Omental fat pad (tissue), 4 donors: Measurements from ENCODE around the gene ADAD1. TPM values are rescaled to one million over a fixed set of nuclear protein-coding genes. Genes with fewer than 3 reads are reported as not detected.

Experiments used
- ATAC-seq: fragments of 150-250 bp; one replicate; pipeline ENCODE4 v1.9.1; 2016; ENCODE audit warnings: mild to moderate bottlenecking, moderate library complexity; ENCODE audit not compliant: low FRiP score
- DNase-seq: peaks from one replicate; pipeline ENCODE4 v3.0.0-alpha.2; 2019; ENCODE audit warnings: low spot score
- total RNA-seq, 4 donors: library from RNA; depleted of rRNA; stranded (reverse); fragments of >200 nt; gene quantifications; one replicate each; pipeline ENCODE4 v1.1.0, GENCODE V29; 2016
- TF ChIP-seq, protein P1 (sequence below), 3 donors: fragments of 450-650 bp; IDR thresholded peaks; one replicate each; pipeline ENCODE4 v1.5.1; 2016 to 2017; ENCODE audit warnings: antibody characterized with exemption in 3 of 3, mild to moderate bottlenecking in 3 of 3, moderate library complexity in 2 of 3

Gene ADAD1
- total RNA-seq, 4 donors from 2014 or later, result not detected

DNA sequence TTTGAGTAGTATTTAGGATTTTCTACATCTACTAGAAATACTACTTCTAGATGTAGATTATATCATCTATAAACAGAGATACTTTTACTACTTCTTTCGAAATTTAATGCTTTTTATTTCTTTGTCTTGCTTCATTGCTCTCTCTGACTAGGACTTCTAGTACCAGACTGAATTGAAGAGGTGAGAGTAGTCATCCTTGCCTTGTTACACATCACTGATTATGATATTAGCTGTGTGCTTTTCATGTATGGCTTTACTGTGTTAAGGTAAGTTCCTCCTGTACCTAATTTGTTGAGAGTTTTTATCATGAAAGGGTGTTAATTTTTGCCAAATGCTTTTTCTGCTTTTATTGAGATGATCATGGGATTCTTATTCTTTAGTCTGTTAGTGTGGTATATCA, 97.3 kb downstream of the ADAD1 start:
- no peak for ATAC-seq
- TF ChIP-seq, protein P1, sequence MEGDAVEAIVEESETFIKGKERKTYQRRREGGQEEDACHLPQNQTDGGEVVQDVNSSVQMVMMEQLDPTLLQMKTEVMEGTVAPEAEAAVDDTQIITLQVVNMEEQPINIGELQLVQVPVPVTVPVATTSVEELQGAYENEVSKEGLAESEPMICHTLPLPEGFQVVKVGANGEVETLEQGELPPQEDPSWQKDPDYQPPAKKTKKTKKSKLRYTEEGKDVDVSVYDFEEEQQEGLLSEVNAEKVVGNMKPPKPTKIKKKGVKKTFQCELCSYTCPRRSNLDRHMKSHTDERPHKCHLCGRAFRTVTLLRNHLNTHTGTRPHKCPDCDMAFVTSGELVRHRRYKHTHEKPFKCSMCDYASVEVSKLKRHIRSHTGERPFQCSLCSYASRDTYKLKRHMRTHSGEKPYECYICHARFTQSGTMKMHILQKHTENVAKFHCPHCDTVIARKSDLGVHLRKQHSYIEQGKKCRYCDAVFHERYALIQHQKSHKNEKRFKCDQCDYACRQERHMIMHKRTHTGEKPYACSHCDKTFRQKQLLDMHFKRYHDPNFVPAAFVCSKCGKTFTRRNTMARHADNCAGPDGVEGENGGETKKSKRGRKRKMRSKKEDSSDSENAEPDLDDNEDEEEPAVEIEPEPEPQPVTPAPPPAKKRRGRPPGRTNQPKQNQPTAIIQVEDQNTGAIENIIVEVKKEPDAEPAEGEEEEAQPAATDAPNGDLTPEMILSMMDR (IDR thresholded peaks at IDR 0.05), result no peak
- no peak for DNase-seq

DNA sequence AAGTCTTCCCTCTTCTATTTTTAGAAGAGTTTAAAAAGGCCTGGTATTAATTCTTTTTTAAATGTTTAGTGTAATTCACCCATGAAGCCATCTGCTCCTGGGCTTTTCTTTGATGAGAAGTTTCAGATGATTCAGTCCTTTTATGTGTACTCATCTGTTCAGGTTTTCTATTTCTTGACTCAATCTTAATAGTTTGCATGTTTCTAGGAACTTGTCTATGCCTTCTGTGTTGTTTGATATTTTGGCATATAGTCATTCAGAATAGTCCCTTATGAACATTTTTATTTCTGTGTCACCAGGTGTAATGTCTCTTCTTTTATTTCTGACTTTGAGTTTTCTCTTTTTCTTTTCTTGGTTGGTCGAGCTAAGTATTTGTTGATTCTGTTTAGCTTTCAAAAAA, 97.9 kb downstream of the ADAD1 start:
- no peak for ATAC-seq
- DNase-seq, result no peak
- TF ChIP-seq, protein P1 (IDR thresholded peaks at IDR 0.05), result no peak

Other genes starting within 250 kb of the ADAD1 start
- gene BLTP1, start 226.7 kb upstream of the ADAD1 start, total RNA-seq, result 100 to 1,000 TPM in 2 of 4 donors, 10 to 100 TPM in 2; 80.1 to 212 (median 102) TPM
- gene IL2, start 77.7 kb downstream of the ADAD1 start, total RNA-seq, result not detected
- gene IL21, start 242.1 kb downstream of the ADAD1 start, total RNA-seq, result not detected